ENCODE data around the gene SLC13A2.

DNA sequence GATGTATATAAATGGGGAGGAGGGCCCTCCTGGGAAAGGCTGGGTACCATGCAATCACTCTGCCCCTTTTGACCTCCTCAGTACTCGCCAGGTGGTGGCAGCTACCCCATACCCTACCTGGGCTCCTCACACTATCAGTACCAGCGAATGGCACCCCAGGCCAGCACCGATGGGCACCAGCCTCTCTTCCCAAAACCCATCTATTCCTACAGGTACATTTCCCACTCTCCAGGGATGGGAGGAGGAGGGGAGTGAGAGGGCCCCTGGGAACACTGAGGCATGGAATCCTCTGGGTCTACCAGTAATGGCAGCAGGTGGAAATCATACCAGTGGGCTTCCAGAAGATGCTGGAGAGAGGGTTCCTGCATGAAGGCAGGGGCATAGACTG lies 55.6 kb downstream of the SLC13A2 start:
- TF ChIP-seq BCOR (IDR thresholded peaks at IDR 0.05) (no peak), ZNF217 (CRISPR knock-in tag; IDR thresholded peaks at IDR 0.05) (no peak), ELF4 (CRISPR knock-in tag; IDR thresholded peaks at IDR 0.05) (no peak), SOX6 (IDR thresholded peaks at IDR 0.05) (no peak), ZNF232 (CRISPR knock-in tag; IDR thresholded peaks at IDR 0.05) (no peak)
- TF ChIP-seq, protein P1, sequence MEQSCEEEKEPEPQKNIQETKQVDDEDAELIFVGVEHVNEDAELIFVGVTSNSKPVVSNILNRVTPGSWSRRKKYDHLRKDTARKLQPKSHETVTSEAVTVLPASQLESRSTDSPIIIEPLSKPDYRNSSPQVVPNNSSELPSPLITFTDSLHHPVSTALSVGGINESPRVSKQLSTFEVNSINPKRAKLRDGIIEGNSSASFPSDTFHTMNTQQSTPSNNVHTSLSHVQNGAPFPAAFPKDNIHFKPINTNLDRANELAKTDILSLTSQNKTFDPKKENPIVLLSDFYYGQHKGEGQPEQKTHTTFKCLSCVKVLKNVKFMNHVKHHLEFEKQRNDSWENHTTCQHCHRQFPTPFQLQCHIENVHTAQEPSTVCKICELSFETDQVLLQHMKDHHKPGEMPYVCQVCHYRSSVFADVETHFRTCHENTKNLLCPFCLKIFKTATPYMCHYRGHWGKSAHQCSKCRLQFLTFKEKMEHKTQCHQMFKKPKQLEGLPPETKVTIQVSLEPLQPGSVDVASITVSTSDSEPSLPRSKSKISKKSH (CRISPR knock-in tag; IDR thresholded peaks at IDR 0.05) = no peak
- TF ChIP-seq, protein P2, sequence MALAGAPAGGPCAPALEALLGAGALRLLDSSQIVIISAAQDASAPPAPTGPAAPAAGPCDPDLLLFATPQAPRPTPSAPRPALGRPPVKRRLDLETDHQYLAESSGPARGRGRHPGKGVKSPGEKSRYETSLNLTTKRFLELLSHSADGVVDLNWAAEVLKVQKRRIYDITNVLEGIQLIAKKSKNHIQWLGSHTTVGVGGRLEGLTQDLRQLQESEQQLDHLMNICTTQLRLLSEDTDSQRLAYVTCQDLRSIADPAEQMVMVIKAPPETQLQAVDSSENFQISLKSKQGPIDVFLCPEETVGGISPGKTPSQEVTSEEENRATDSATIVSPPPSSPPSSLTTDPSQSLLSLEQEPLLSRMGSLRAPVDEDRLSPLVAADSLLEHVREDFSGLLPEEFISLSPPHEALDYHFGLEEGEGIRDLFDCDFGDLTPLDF (CRISPR knock-in tag; IDR thresholded peaks at IDR 0.05) = no peak
